Head of caudate nucleus (tissue), 42 donors: Measurements from ENCODE around the gene WRNIP1.

ENCODE experiments used
- DNase-seq, 42 donors: peaks; one replicate each; pipeline versions ENCODE4 v3.0.0 to v3.0.0-alpha.2; 2020 to 2021; ENCODE audit warnings: mixed read lengths in 7 of 42
- intact Hi-C: fragments of 100-400 bp; cut with DNase I; formaldehyde crosslinking; loops from one replicate; pipeline ENCODE4 v1.15.0; 2022

WRNIP1 gene

GRCh38 chr6:2738373-2738979, 26.7 kb upstream of the WRNIP1 start:
- peak; percentile 36 to 89 (median 74) for DNase-seq
- intact Hi-C loops, result no loop called here

GRCh38 chr6:2739335-2739734, 25.9 kb upstream of the WRNIP1 start:
- DNase-seq, result no peak
- intact Hi-C loops, result no loop called here

GRCh38 chr6:2740581-2740980, 24.6 kb upstream of the WRNIP1 start:
- intact Hi-C loops, result loop anchor here (10.0 kb wide), 1 partner anchor 1146 kb away; no protein-coding TSS in a partner anchor
- no peak for DNase-seq

GRCh38 chr6:2741756-2742155, 23.4 kb upstream of the WRNIP1 start:
- intact Hi-C loops, result loop anchor here (10.0 kb wide), 1 partner anchor 1147 kb away; no protein-coding TSS in a partner anchor
- no peak for DNase-seq

- intact Hi-C loops, result loop anchor here (10.0 kb wide), 1 partner anchor 1149 kb away; no protein-coding TSS in a partner anchor
Measured at GRCh38 chr6:2743280-2744208, 21.6 kb upstream of the WRNIP1 start.

GRCh38 chr6:2744209-2744771, 20.9 kb upstream of the WRNIP1 start:
- DNase-seq, result peak in 27 of 42 donors; percentile 28 to 76 (median 54)
- intact Hi-C loops, result loop anchor here (10.0 kb wide), 1 partner anchor 1149 kb away; no protein-coding TSS in a partner anchor

More at GRCh38 chr6:2743280-2744208, 21.6 kb upstream of the WRNIP1 start:
- no peak for DNase-seq

- DNase-seq, result no peak
- intact Hi-C loops, result loop anchor here (10.0 kb wide), 1 partner anchor 1150 kb away; no protein-coding TSS in a partner anchor
Measured at GRCh38 chr6:2744778-2745177, 20.4 kb upstream of the WRNIP1 start.

GRCh38 chr6:2745246-2745645, 19.9 kb upstream of the WRNIP1 start:
- no peak for DNase-seq
- intact Hi-C loops, result loop anchor here (10.0 kb wide), 1 partner anchor 1150 kb away; no protein-coding TSS in a partner anchor

GRCh38 chr6:2746557-2747061, 18.6 kb upstream of the WRNIP1 start:
- no peak for DNase-seq
- intact Hi-C loops, result loop anchor here (10.0 kb wide), 1 partner anchor 1152 kb away; no protein-coding TSS in a partner anchor

- DNase-seq, result no peak
- intact Hi-C loops, result loop anchor here (10.0 kb wide), 1 partner anchor 1153 kb away; no protein-coding TSS in a partner anchor
Measured at GRCh38 chr6:2748183-2748582, 17.0 kb upstream of the WRNIP1 start.

GRCh38 chr6:2749969-2750600, 15.1 kb upstream of the WRNIP1 start:
- intact Hi-C loops, result loop anchor here (10.0 kb wide), 1 partner anchor 1155 kb away; no protein-coding TSS in a partner anchor
- DNase-seq, result peak in 41 of 42 donors; percentile 48 to 93 (median 79)

GRCh38 chr6:2750832-2751231, 14.4 kb upstream of the WRNIP1 start, which contains the start of gene MYLK4:
TSS of gene MYLK4 (minus strand) at chr6:2750922. CDS start at chr6:2749294, 1,628 bp downstream.
- DNase-seq, result no peak
- intact Hi-C loops, result no loop called here

- DNase-seq, result no peak
- intact Hi-C loops, result no loop called here
Measured at GRCh38 chr6:2751871-2752270, 13.3 kb upstream of the WRNIP1 start.

GRCh38 chr6:2752477-2753109, 12.6 kb upstream of the WRNIP1 start:
- intact Hi-C loops, result no loop called here
- DNase-seq, result no peak

- peak in 3 of 42 donors; percentile 33 to 46 (median 40) for DNase-seq
- intact Hi-C loops, result no loop called here
Measured at GRCh38 chr6:2753110-2753489, 12.1 kb upstream of the WRNIP1 start.

- DNase-seq, result no peak
- intact Hi-C loops, result no loop called here
Measured at GRCh38 chr6:2753743-2754142, 11.4 kb upstream of the WRNIP1 start.

- no peak for DNase-seq
- intact Hi-C loops, result no loop called here
Measured at GRCh38 chr6:2754393-2754792, 10.8 kb upstream of the WRNIP1 start.

GRCh38 chr6:2754911-2755310, 10.3 kb upstream of the WRNIP1 start:
- intact Hi-C loops, result no loop called here
- no peak for DNase-seq
